HEK293 (cell line): ENCODE results near the gene MAMDC2.

Source experiments
- CTCF ChIA-PET: fragments of 350-600 bp; formaldehyde crosslinking; extraction: SDS; loops from one replicate; lab custom pipeline; 2021; ENCODE audit warnings: antibody characterized with exemption; lab: Yijun Ruan, JAX
- POLR2A ChIA-PET: fragments of 300-600 bp; formaldehyde crosslinking; extraction: SDS; loops from one replicate; lab custom pipeline; 2020; ENCODE audit warnings: antibody characterized with exemption, inconsistent platforms; lab: Yijun Ruan, JAX
- H3K27ac ChIP-seq: fragments of 200-500 bp; sonication (Bioruptor generic); 2 replicates; pipeline ENCODE4 v1.5.1; 2014; ENCODE audit warnings: low read depth, low read length, control low read depth, inconsistent platforms; ENCODE audit errors: extremely low read depth
- H3K36me3 ChIP-seq, 2 experiments: fragments of 200-500 bp in 1 of 2; sonication (Bioruptor generic) in 1 of 2; 1 replicate in 1 of 2; 2 replicates in 1 of 2; pipeline ENCODE4 v1.5.1; 2014 to 2017; ENCODE audit warnings: inconsistent platforms in 2 of 2, low read length in 2 of 2; ENCODE audit not compliant: control insufficient read depth in 2 of 2, insufficient read depth in 1 of 2
- H3K4me1 ChIP-seq: fragments of 200-500 bp; sonication (Bioruptor generic); 2 replicates; pipeline ENCODE4 v1.5.1; 2014; ENCODE audit warnings: mild to moderate bottlenecking, low read length, inconsistent platforms; ENCODE audit not compliant: control insufficient read depth, insufficient read depth
- H3K4me3 ChIP-seq: 2 replicates; pipeline ENCODE4 v1.5.1; 2011; ENCODE audit warnings: low read depth, mild to moderate bottlenecking, control low read depth, low read length, moderate library complexity
- H3K9me3 ChIP-seq: fragments of 200-500 bp; sonication (Bioruptor generic); 2 replicates; pipeline ENCODE4 v1.5.1; 2014; ENCODE audit warnings: low read depth, low read length, inconsistent platforms; ENCODE audit not compliant: control insufficient read depth, insufficient read depth
- EGR2 ChIP-seq: fragments of 450-650 bp; formaldehyde crosslinking; IDR thresholded peaks from 2 replicates; pipeline ENCODE4 v1.5.1; 2016; ENCODE audit warnings: low read depth, missing biosample characterization, missing genetic modification characterization
- MZF1 ChIP-seq: fragments of 450-650 bp; formaldehyde crosslinking; IDR thresholded peaks from 2 replicates; pipeline ENCODE4 v1.5.1; 2017; ENCODE audit warnings: missing biosample characterization, missing genetic modification characterization, borderline replicate concordance
- PRDM2 ChIP-seq: fragments of 450-650 bp; formaldehyde crosslinking; IDR thresholded peaks from 2 replicates; pipeline ENCODE4 v1.5.1; 2016; ENCODE audit warnings: missing biosample characterization, missing genetic modification characterization, borderline replicate concordance
- SETDB1 ChIP-seq: IDR thresholded peaks from one replicate; pipeline ENCODE4 v1.6.1; 2017; ENCODE audit warnings: mild to moderate bottlenecking, low read length, moderate library complexity, mixed read lengths; ENCODE audit not compliant: insufficient read length
- ZBTB49 ChIP-seq: fragments of 450-650 bp; formaldehyde crosslinking; IDR thresholded peaks from 2 replicates; pipeline ENCODE4 v1.5.1; 2016; ENCODE audit warnings: missing biosample characterization, missing genetic modification characterization, low read depth
- ZEB2 ChIP-seq: fragments of 450-650 bp; formaldehyde crosslinking; IDR thresholded peaks from 2 replicates; pipeline ENCODE4 v1.5.1; 2016; ENCODE audit warnings: missing biosample characterization, missing genetic modification characterization
- ZNF132 ChIP-seq: fragments of 450-650 bp; formaldehyde crosslinking; IDR thresholded peaks from 2 replicates; pipeline ENCODE4 v1.5.1; 2017; ENCODE audit warnings: missing biosample characterization, missing genetic modification characterization, borderline replicate concordance
- ZNF16 ChIP-seq: fragments of 450-650 bp; formaldehyde crosslinking; IDR thresholded peaks from 2 replicates; pipeline ENCODE4 v1.5.1; 2016; ENCODE audit warnings: low read depth, missing biosample characterization, missing genetic modification characterization
- ZNF354C ChIP-seq: fragments of 450-650 bp; formaldehyde crosslinking; IDR thresholded peaks from 2 replicates; pipeline ENCODE4 v1.5.1; 2016; ENCODE audit warnings: missing biosample characterization, missing genetic modification characterization, low read depth, borderline replicate concordance
- ZNF501 ChIP-seq: fragments of 450-650 bp; formaldehyde crosslinking; IDR thresholded peaks from 2 replicates; pipeline ENCODE4 v1.5.1; 2016; ENCODE audit warnings: missing biosample characterization, missing genetic modification characterization
- ZNF513 ChIP-seq: fragments of 450-650 bp; IDR thresholded peaks from 2 replicates; pipeline ENCODE4 v1.5.1; 2018; ENCODE audit warnings: missing biosample characterization, missing genetic modification characterization
- ZNF518A ChIP-seq: fragments of 450-650 bp; formaldehyde crosslinking; conservative IDR thresholded peaks from 2 replicates; pipeline ENCODE4 v1.5.1; 2016; ENCODE audit warnings: low read depth, missing biosample characterization, missing genetic modification characterization
- ZNF621 ChIP-seq: fragments of 450-650 bp; formaldehyde crosslinking; IDR thresholded peaks from 2 replicates; pipeline ENCODE4 v1.5.1; 2017; ENCODE audit warnings: missing biosample characterization, missing genetic modification characterization
- ZNF664 ChIP-seq: fragments of 450-650 bp; formaldehyde crosslinking; IDR thresholded peaks from 2 replicates; pipeline ENCODE4 v1.5.1; 2016; ENCODE audit warnings: missing biosample characterization, missing genetic modification characterization
- ZNF76 ChIP-seq: fragments of 450-650 bp; formaldehyde crosslinking; IDR thresholded peaks from 2 replicates; pipeline ENCODE4; 2016; ENCODE audit warnings: low read depth, missing biosample characterization, missing genetic modification characterization, borderline replicate concordance
- ZSCAN23 ChIP-seq: fragments of 450-650 bp; formaldehyde crosslinking; IDR thresholded peaks from 2 replicates; pipeline ENCODE4 v1.5.1; 2016; ENCODE audit warnings: missing biosample characterization, missing genetic modification characterization

The MAMDC2 gene

GRCh38 chr9:70112981-70113380 lies 69.3 kb downstream of the MAMDC2 start:
- Histone ChIP-seq H3K36me3 (no peaks in the 10 kb centered on the region), H3K9me3 (no peaks in the 10 kb centered on the region), H3K4me1 (no peaks in the 10 kb centered on the region), H3K27ac (no peak overlapping the region), H3K4me3 (no peak overlapping the region)
- no peak for TF ChIP-seq ZNF132 (tag by site-specific recombination)
- no peak for TF ChIP-seq EGR2 (tag by site-specific recombination)
- TF ChIP-seq ZNF16 (tag by site-specific recombination) = no peak
- TF ChIP-seq SETDB1 = no peak
- no peak for TF ChIP-seq ZNF513
- no peak for TF ChIP-seq ZEB2
- no peak for TF ChIP-seq ZNF518A (tag by site-specific recombination)
- TF ChIP-seq MZF1 (tag by site-specific recombination) = no peak
- no peak for TF ChIP-seq ZBTB49
- TF ChIP-seq PRDM2 = no peak
- TF ChIP-seq ZNF664 (tag by site-specific recombination) = no peak
- TF ChIP-seq ZNF501 = no peak
- TF ChIP-seq ZNF621 (tag by site-specific recombination) = no peak
- TF ChIP-seq ZSCAN23 (tag by site-specific recombination) = no peak
- no peak for TF ChIP-seq ZNF354C
- TF ChIP-seq ZNF76 = no peak
- ChIA-PET CTCF (interaction anchor here (0.6 to 10.0 kb wide), 39 partner anchors 8 to 691 kb away, joined by 3 to 484 read pairs (median 5); no protein-coding TSS in a partner anchor), POLR2A (interaction anchor here (0.5 kb wide), 1 partner anchor 145 kb away, joined by 6 read pairs; no protein-coding TSS in a partner anchor)
